ENCODE measurements around the gene NPPC.

DNA sequence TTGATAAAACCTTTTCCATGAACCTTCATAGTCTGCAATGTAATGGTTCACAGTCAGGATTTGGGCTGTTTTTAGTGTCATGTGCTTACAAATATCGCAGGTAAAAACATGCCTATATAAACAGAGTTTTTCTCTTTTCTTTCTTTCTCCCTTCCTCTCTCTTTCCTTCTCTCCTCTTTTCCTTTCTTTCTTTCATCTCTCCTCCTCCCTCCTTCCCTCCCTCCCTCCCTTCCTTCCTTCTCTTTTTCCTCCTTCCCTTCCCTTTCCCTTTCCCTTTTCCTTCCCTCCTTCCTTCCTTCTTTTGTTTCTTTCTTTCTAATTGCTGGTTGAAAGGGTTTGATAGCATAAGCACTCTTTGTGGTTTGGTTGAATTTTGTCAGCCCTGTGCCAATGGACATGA is 9.6 kb upstream of the NPPC start:
- TF ChIP-seq, protein P1, sequence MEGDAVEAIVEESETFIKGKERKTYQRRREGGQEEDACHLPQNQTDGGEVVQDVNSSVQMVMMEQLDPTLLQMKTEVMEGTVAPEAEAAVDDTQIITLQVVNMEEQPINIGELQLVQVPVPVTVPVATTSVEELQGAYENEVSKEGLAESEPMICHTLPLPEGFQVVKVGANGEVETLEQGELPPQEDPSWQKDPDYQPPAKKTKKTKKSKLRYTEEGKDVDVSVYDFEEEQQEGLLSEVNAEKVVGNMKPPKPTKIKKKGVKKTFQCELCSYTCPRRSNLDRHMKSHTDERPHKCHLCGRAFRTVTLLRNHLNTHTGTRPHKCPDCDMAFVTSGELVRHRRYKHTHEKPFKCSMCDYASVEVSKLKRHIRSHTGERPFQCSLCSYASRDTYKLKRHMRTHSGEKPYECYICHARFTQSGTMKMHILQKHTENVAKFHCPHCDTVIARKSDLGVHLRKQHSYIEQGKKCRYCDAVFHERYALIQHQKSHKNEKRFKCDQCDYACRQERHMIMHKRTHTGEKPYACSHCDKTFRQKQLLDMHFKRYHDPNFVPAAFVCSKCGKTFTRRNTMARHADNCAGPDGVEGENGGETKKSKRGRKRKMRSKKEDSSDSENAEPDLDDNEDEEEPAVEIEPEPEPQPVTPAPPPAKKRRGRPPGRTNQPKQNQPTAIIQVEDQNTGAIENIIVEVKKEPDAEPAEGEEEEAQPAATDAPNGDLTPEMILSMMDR (conservative IDR thresholded peaks at IDR 0.05), result no peak
- TF ChIP-seq ZFX (IDR thresholded peaks at IDR 0.05), result no peak

Data from C4-2B (cell line).